ENCODE data around the gene GNAO1.

The GNAO1 gene

GRCh38 chr16:56263711-56264608 lies 72.7 kb downstream of the GNAO1 start:
- peaks cover 29% of the 10 kb centered on the region for H3K4me1 Mint-ChIP-seq
- ATAC-seq (no peak), DNase-seq (no peak)
- peaks cover 18% of the 10 kb centered on the region for H3K27me3 Mint-ChIP-seq
- no peaks in the 10 kb centered on the region for H3K9me3 Mint-ChIP-seq
- H3K4me3 Mint-ChIP-seq: no peak overlapping the region
- H3K27ac Mint-ChIP-seq: peak overlapping the region in 1 of 2 donors; percentile 23

GRCh38 chr16:56264609-56264972 lies 73.3 kb downstream of the GNAO1 start:
- peaks cover 29% of the 10 kb centered on the region for H3K4me1 Mint-ChIP-seq
- ATAC-seq (no peak), DNase-seq (no peak)
- H3K27me3 Mint-ChIP-seq: peaks cover 24% of the 10 kb centered on the region
- H3K9me3 Mint-ChIP-seq: no peaks in the 10 kb centered on the region
- no peak overlapping the region for H3K4me3 Mint-ChIP-seq
- no peak overlapping the region for H3K27ac Mint-ChIP-seq

- peaks cover 29% of the 10 kb centered on the region for H3K4me1 Mint-ChIP-seq
- no peak overlapping the region for H3K27ac Mint-ChIP-seq
- no peaks in the 10 kb centered on the region for H3K9me3 Mint-ChIP-seq
- H3K4me3 Mint-ChIP-seq: no peak overlapping the region
- ATAC-seq (no peak), DNase-seq (no peak)
- peaks cover 24% of the 10 kb centered on the region for H3K27me3 Mint-ChIP-seq
Measured at GRCh38 chr16:56265184-56265583, 73.9 kb downstream of the GNAO1 start.

DNA sequence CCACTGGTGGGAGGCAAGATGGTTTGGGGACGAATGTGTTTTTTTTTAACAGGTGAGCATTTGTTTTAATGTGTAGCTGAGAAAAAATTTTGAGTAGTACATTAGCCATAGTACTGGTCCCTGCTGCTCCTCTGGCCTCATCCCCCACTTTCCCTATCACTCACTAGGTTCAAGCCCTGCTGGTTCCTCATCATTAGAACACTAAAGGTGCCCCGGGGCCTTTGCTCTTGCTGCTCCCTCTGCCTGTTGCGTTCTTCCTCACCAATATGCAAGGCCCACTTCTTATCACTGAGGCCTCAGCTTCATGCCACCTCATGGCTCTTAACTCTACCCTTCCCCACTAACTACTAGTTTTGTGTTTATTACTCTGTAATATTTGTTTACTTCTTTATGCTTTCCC lies 74.5 kb downstream of the GNAO1 start:
- Mint-ChIP-seq H3K27me3 (peaks cover 26% of the 10 kb centered on the region), H3K4me3 (no peak overlapping the region), H3K27ac (no peak overlapping the region), H3K4me1 (peaks cover 29% of the 10 kb centered on the region), H3K9me3 (no peaks in the 10 kb centered on the region)
- DNase-seq: no peak
- ATAC-seq: no peak

- Mint-ChIP-seq H3K4me3 (no peak overlapping the region), H3K9me3 (no peaks in the 10 kb centered on the region), H3K27me3 (peaks cover 21% of the 10 kb centered on the region), H3K4me1 (peaks cover 21% of the 10 kb centered on the region), H3K27ac (peak overlapping the region in 1 of 2 donors; percentile 76)
- ATAC-seq (no peak), DNase-seq (no peak)
Measured at GRCh38 chr16:56266641-56267607, 75.6 kb downstream of the GNAO1 start.

DNA sequence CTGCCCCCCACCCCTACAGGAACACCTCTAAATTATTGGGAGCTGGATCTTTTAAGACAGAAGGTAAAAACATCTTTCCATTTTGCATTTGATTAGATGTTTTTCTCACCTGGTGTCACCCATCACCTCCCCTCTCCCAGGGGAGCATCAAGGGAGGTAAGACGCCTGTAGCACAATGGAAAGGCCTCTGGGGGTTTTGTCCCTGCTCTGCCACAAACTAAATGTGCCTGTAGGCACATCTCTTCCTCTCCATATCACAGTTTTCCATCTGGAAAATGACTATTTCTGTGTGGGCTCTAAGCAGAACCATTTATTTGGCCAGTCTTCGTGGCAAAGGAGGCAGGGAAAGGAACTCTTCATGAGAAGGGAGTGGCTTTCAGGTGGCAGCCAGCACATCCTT lies 76.6 kb downstream of the GNAO1 start:
- Mint-ChIP-seq H3K4me1 (peaks cover 11% of the 10 kb centered on the region), H3K27ac (no peak overlapping the region), H3K27me3 (peaks cover 21% of the 10 kb centered on the region), H3K4me3 (no peak overlapping the region), H3K9me3 (no peaks in the 10 kb centered on the region)
- ATAC-seq (no peak), DNase-seq (no peak)

- Mint-ChIP-seq H3K4me1 (peaks cover 2% of the 10 kb centered on the region), H3K4me3 (no peak overlapping the region), H3K9me3 (peaks cover 0 to 2% of the 10 kb centered on the region in 2 donors), H3K27me3 (peaks cover 23% of the 10 kb centered on the region), H3K27ac (peak overlapping the region in 1 of 2 donors; percentile 36)
- no peak for DNase-seq
- ATAC-seq: no peak
Measured at GRCh38 chr16:56268799-56269198, 77.5 kb downstream of the GNAO1 start.

DNA sequence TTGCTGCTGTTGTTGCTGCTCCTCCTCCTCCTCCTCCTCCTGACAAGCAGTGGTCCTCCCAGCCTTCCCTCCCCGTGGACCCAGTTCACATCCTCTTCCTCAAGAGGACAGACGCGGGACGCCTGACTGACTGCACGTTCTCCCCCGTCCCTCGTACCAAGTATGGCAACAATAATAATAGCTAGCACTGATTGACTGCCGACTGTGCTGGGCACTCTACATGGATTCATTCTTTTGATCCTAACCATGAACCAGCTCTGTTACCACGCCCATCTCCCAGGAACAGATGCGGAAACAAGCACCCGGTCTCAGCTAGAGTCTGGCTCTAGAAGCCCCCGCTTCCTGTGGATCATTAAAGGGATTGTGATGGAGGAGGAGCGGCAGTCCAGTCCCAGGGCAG lies 78.0 kb downstream of the GNAO1 start:
- DNase-seq: no peak
- no peak overlapping the region for H3K4me3 Mint-ChIP-seq
- peak overlapping the region in 1 of 2 donors; percentile 16 for H3K27ac Mint-ChIP-seq
- H3K9me3 Mint-ChIP-seq: peaks cover 0 to 7% of the 10 kb centered on the region in 2 donors
- ATAC-seq: no peak
- peaks cover 28% of the 10 kb centered on the region for H3K27me3 Mint-ChIP-seq
- no peaks in the 10 kb centered on the region for H3K4me1 Mint-ChIP-seq

- Mint-ChIP-seq H3K27ac (no peak overlapping the region), H3K27me3 (peaks cover 31% of the 10 kb centered on the region), H3K4me3 (no peak overlapping the region), H3K9me3 (peaks cover 0 to 10% of the 10 kb centered on the region in 2 donors), H3K4me1 (no peaks in the 10 kb centered on the region)
- DNase-seq (no peak), ATAC-seq (no peak)
Measured at GRCh38 chr16:56269811-56270684, 78.8 kb downstream of the GNAO1 start.

DNA sequence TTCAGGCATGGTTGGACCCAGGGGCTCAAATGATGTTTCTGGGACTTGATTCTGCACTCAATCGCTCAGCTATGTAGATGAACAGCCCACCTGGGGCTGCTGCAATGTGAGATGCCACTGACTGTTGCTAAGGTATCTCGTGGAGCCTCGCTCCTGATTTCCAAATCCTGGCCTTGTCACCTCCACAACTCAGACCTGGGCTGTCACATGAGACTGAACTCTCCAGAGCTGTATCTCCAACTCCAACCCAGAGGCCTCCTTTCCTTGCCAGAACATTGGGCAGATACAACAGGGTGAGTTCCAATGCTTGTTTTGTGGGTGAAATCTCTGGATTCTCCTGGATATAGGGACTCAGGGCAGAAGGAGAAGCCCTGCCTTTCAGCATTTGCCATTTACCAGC lies 79.5 kb downstream of the GNAO1 start:
- Mint-ChIP-seq H3K4me3 (no peak overlapping the region), H3K9me3 (peaks cover 0 to 10% of the 10 kb centered on the region in 2 donors), H3K27me3 (peaks cover 37% of the 10 kb centered on the region), H3K4me1 (no peaks in the 10 kb centered on the region), H3K27ac (no peak overlapping the region)
- ATAC-seq: no peak
- DNase-seq: no peak

- Mint-ChIP-seq H3K9me3 (peaks cover 0 to 10% of the 10 kb centered on the region in 2 donors), H3K27ac (no peak overlapping the region), H3K4me3 (no peak overlapping the region), H3K27me3 (peaks cover 40% of the 10 kb centered on the region), H3K4me1 (no peaks in the 10 kb centered on the region)
- DNase-seq (no peak), ATAC-seq (no peak)
Measured at GRCh38 chr16:56272583-56272894, 81.2 kb downstream of the GNAO1 start.

DNA sequence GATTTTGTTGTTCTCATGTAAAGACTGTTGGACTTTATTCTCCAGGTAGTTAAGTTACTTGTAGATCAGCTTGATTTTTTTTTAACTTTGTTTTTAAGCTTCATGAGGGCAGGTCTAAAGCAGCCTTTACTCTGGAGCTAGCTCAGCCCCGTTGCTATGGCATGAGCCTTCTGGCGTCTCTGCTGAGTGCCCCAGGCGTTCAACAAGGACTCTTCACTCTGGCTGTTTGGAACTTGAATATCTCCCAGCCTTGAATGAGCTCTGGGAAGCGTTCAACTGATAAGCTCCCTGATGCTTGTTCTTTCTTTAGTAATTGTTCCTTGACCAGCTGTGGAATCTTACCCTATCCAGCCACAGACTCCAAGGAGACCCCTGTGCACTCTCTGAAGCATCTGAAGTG lies 82.3 kb downstream of the GNAO1 start:
- no peak for ATAC-seq
- Mint-ChIP-seq H3K4me3 (no peak overlapping the region), H3K27me3 (peaks cover 34% of the 10 kb centered on the region)

DNA sequence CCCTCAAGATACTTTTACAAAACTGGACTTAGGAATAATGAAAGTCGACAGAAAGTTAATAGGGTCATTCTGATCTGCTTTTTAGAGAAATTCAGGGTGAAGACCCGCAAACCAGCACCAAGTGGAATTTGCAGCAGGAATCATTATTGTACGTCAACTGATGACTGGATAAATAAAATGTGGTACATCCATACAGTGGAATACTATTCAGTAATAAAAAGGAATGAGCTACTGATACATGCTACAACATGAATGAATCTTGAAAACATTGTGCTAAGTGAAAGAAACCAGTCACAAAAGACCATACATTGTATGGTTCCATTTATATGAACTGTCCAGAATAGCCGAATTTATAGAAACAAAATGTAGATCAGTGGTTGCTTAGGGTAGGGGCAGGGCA lies 83.1 kb downstream of the GNAO1 start:
- no peak for ATAC-seq
- no peak overlapping the region for H3K4me3 Mint-ChIP-seq
- peaks cover 0 to 10% of the 10 kb centered on the region in 2 donors for H3K9me3 Mint-ChIP-seq
- peaks cover 26% of the 10 kb centered on the region for H3K27me3 Mint-ChIP-seq
- no peak overlapping the region for H3K27ac Mint-ChIP-seq
- peaks cover 17% of the 10 kb centered on the region for H3K4me1 Mint-ChIP-seq
- DNase-seq: no peak

More for the DNA sequence above, 82.3 kb downstream of the GNAO1 start:
- no peak overlapping the region for H3K27ac Mint-ChIP-seq
- H3K4me1 Mint-ChIP-seq: peaks cover 10% of the 10 kb centered on the region
- no peak for DNase-seq
- peaks cover 0 to 10% of the 10 kb centered on the region in 2 donors for H3K9me3 Mint-ChIP-seq

GRCh38 chr16:56275076-56275475 lies 83.8 kb downstream of the GNAO1 start:
- H3K27ac Mint-ChIP-seq: no peak overlapping the region
- DNase-seq: no peak

DNA sequence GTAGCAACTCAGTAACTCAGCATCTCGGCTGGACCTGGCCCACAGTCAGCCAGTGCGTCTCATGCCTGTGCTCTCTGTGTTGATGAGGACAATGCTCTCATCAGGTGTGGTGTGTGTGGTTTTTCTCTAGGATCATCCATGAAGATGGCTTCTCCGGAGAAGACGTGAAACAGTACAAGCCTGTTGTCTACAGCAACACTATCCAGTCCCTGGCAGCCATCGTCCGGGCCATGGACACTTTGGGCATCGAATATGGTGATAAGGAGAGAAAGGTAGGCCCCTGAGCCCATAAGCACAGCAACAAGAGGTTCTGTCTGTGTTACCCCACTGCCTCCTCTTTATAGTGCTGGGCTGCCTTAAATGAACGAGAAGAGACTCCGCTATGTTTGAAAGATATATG lies 84.5 kb downstream of the GNAO1 start:
- H3K9me3 Mint-ChIP-seq: peaks cover 0 to 10% of the 10 kb centered on the region in 2 donors
- no peak overlapping the region for H3K4me3 Mint-ChIP-seq
- H3K27me3 Mint-ChIP-seq: peaks cover 22% of the 10 kb centered on the region
- H3K4me1 Mint-ChIP-seq: peaks cover 31% of the 10 kb centered on the region
- DNase-seq (no peak), ATAC-seq (no peak)
- peak overlapping the region in 1 of 2 donors; percentile 22 for H3K27ac Mint-ChIP-seq

More at GRCh38 chr16:56275076-56275475, 83.8 kb downstream of the GNAO1 start:
- H3K27me3 Mint-ChIP-seq: peaks cover 25% of the 10 kb centered on the region
- peaks cover 0 to 10% of the 10 kb centered on the region in 2 donors for H3K9me3 Mint-ChIP-seq
- H3K4me1 Mint-ChIP-seq: peaks cover 24% of the 10 kb centered on the region
- no peak for ATAC-seq
- no peak overlapping the region for H3K4me3 Mint-ChIP-seq
